ACC112 (cell line): Measurements from ENCODE around the gene SNCA.

Source experiments
- H2AFZ ChIP-seq: fragments of 200-600 bp; sonication (generic); one replicate; pipeline ENCODE4 v1.6.0; 2017; ENCODE audit warnings: antibody characterized with exemption, low read length; ENCODE audit not compliant: unreplicated experiment
- H3K27ac ChIP-seq: fragments of 200-600 bp; sonication (generic); 2 replicates; pipeline ENCODE4 v1.5.1; 2014; ENCODE audit warnings: low read depth, mild to moderate bottlenecking, antibody characterized with exemption, low read length, moderate library complexity
- H3K27me3 ChIP-seq: fragments of 200-600 bp; sonication (generic); 2 replicates; pipeline ENCODE4 v1.6.1; 2014; ENCODE audit warnings: mild to moderate bottlenecking, antibody characterized with exemption, low read length, moderate library complexity, mixed read lengths; ENCODE audit not compliant: insufficient read depth
- H3K36me3 ChIP-seq: fragments of 200-600 bp; sonication (generic); 2 replicates; pipeline ENCODE4 v1.6.1; 2016; ENCODE audit warnings: mild to moderate bottlenecking, antibody characterized with exemption, low read length, moderate library complexity, mixed read lengths; ENCODE audit not compliant: insufficient read depth
- H3K4me1 ChIP-seq: fragments of 200-600 bp; sonication (generic); one replicate; pipeline ENCODE4 v1.6.1; 2016; ENCODE audit warnings: low read length, mixed read lengths; ENCODE audit not compliant: insufficient read depth, unreplicated experiment, control insufficient read depth
- H3K4me3 ChIP-seq: fragments of 200-600 bp; sonication (generic); 2 replicates; pipeline ENCODE4 v1.5.1; 2014; ENCODE audit warnings: mild to moderate bottlenecking, low read depth, low read length
- H3K79me2 ChIP-seq: fragments of 200-600 bp; sonication (generic); one replicate; pipeline ENCODE4 v1.6.0; 2016; ENCODE audit warnings: low read length; ENCODE audit not compliant: control insufficient read depth, unreplicated experiment, insufficient read depth

SNCA gene

DNA sequence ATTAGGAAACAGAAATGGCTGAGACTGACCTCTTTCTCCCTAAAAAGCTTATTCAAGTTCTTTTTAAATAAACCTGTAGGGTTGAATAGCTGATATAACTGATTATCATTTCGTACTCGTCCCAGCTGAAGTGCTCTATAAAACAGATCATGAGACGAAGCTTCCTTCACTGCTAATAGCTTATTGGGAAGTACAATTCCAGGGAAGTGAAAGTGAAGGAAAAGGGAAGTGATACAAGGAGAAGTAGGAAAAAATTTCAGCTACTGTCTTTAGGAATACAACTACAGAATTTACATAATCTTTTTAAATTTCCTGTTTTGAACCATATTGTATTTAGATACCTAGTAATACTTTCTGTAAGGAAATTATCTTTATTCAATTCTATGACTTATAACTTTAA is 103.0 kb downstream of the SNCA start:
- Histone ChIP-seq H3K79me2 (no peaks in the 10 kb centered on the region), H3K4me3 (no peak overlapping the region), H3K4me1 (no peaks in the 10 kb centered on the region), H2AFZ (no peak overlapping the region), H3K27ac (no peak overlapping the region), H3K27me3 (no peaks in the 10 kb centered on the region), H3K36me3 (no peaks in the 10 kb centered on the region)

DNA sequence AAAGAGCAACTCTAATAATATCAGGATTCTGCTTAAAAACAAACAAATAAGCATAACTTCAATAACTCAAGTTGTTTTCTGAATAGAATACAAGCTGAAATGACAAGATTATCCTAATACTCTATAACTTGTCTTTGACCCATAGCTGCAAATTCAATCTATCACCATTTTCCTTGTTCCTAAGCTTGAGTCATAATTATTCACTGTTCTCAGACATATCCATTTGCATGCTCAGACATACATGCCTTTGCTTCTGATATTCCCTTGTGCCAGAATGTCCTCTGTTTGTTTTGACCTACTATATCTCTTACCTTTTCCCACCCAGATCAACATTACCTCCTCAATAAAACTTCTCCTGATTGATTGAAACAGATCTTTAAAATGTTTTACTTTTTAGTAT is 109.7 kb downstream of the SNCA start:
- no peaks in the 10 kb centered on the region for H3K27me3 ChIP-seq
- no peaks in the 10 kb centered on the region for H3K36me3 ChIP-seq
- no peaks in the 10 kb centered on the region for H3K4me1 ChIP-seq
- no peaks in the 10 kb centered on the region for H3K79me2 ChIP-seq
- H2AFZ ChIP-seq, result no peak overlapping the region
- no peak overlapping the region for H3K27ac ChIP-seq
- H3K4me3 ChIP-seq, result no peak overlapping the region

DNA sequence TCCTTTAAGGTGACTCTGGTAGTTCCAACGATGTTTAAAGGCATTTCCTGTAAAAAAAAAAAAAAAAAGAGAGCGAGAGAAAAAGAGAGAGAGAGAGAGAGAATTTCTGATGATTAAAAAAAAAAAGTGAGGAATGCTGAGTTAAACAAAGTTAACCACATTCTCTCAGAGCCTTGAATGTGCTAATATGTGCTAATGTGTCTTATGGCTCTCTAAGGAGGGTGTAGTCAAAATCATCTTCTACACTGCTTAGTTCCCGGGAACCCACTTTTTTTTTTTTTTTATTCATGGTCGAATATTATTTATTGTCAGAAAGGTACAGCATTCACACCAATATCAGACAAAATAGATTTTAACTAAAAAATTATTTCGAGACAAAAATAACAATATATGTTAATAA is 111.7 kb downstream of the SNCA start:
- no peak overlapping the region for H3K4me3 ChIP-seq
- no peaks in the 10 kb centered on the region for H3K79me2 ChIP-seq
- no peak overlapping the region for H2AFZ ChIP-seq
- H3K4me1 ChIP-seq, result no peaks in the 10 kb centered on the region
- no peak overlapping the region; the same call in 1 of the 2 replicates for H3K27ac ChIP-seq
- H3K36me3 ChIP-seq, result no peaks in the 10 kb centered on the region
- no peaks in the 10 kb centered on the region for H3K27me3 ChIP-seq

DNA sequence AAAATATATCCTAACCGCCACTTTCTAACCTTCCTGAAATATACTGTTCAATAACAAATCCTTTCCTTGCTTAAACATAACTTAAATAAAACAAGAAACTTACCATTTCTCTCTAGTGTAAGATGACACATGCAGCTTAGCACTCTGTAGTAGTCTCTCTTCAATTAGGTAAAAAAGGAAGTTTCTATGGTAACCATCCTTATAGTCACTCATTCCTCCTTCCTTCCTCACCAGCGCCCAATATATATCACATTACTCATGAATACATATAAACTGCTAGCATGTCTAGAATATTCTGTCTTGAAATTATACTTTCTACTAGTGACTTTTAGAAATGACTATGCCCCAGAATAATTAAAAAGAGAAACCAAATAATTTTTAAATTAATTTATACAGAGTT is 112.2 kb downstream of the SNCA start:
- no peak overlapping the region; the same call in 1 of the 2 replicates for H3K27ac ChIP-seq
- H3K4me3 ChIP-seq, result no peak overlapping the region
- H3K4me1 ChIP-seq, result no peaks in the 10 kb centered on the region
- no peaks in the 10 kb centered on the region for H3K79me2 ChIP-seq
- H2AFZ ChIP-seq, result no peak overlapping the region
- H3K27me3 ChIP-seq, result no peaks in the 10 kb centered on the region
- no peaks in the 10 kb centered on the region for H3K36me3 ChIP-seq

DNA sequence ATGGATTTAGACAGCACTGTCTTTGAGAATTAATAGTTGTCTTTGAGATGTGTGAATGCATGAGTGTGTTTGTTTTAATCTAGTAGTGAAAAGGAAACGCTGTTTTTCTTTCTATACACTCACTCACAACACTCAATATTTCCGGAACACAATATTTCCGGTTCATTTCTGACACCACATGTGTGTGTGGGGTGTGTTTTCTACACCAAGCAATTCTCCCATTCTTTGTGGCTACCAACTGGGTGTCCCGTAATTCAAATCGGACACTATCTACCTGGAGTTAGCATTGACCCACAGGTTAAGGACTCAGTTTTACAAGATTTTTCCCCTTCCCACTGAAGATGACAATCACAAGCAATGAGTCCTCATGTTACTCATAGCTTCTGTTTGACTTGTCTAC is 113.9 kb downstream of the SNCA start:
- Histone ChIP-seq H3K4me1 (no peaks in the 10 kb centered on the region), H3K36me3 (no peaks in the 10 kb centered on the region), H3K27ac (no peak overlapping the region), H3K4me3 (no peak overlapping the region), H3K79me2 (no peaks in the 10 kb centered on the region), H2AFZ (no peak overlapping the region), H3K27me3 (no peaks in the 10 kb centered on the region)

DNA sequence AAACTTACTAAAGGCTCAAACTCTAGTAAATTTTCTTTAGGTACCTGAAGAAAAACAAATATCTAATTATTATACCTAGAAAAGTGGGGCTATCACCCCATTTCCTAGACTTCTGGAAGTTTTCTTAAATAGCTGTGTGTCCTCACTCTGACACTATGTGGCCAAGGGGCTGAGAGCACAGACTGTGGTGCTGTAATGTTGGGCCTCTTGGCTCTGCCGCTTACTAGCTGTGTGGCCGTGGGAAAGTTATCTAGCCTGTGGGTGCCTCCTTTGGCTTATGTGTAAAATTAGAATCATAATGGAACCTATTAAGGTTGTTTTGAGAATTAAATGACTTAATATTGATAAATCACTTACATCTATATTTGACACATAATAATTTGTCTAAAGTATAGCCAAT is 114.4 kb downstream of the SNCA start:
- Histone ChIP-seq H3K4me3 (no peak overlapping the region), H2AFZ (no peak overlapping the region), H3K4me1 (no peaks in the 10 kb centered on the region), H3K27ac (no peak overlapping the region), H3K36me3 (no peaks in the 10 kb centered on the region), H3K79me2 (no peaks in the 10 kb centered on the region), H3K27me3 (no peaks in the 10 kb centered on the region)

DNA sequence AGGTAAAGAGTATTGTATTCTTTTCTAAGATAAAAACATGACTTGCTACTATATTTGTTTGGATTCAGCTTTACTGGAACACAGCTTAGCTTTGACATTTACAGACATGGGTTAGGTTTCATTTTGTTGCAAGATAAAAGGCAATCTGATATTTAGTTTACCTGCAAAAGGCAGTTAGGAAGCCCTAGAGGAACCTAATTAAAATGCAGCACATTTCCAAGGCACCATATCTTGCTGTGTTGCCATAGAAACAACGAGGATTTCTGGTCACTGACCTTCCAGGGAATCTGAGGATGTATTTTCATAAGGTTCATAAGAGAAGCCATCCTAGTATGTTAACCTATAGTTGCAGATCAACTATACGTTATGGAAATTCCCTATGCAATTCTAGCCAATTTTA is 116.0 kb downstream of the SNCA start:
- Histone ChIP-seq H3K27me3 (no peaks in the 10 kb centered on the region), H3K4me3 (no peak overlapping the region), H3K79me2 (no peaks in the 10 kb centered on the region), H3K36me3 (no peaks in the 10 kb centered on the region), H3K4me1 (no peaks in the 10 kb centered on the region), H3K27ac (no peak overlapping the region), H2AFZ (no peak overlapping the region)

DNA sequence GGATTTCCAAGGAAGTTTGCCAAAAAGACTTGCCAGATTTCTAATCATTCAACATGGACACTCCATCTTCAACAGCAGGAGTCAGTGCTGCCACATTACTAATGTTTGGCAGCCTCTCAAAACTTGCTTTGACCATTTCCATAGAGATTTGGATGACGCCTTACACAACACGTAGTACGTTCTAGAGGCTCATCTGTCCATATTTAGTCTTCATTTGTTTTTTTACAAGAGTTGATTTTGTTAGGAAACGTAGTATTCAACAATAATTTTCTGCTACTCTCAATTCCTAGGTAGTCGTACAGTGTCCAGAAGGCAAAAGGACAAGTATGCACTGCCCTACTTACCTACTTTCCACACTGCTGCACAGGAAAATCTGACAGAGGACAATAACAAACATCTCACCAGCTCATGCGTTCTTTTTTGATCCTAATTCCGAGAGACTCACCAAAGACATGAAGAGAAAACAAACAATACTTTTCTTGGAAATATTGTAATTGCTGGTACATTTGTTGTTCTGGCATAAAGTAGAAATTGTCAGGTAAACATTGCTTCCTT is 117.3 kb downstream of the SNCA start:
- Histone ChIP-seq H3K79me2 (no peaks in the 10 kb centered on the region), H3K27ac (no peak overlapping the region), H2AFZ (no peak overlapping the region), H3K4me1 (no peaks in the 10 kb centered on the region), H3K4me3 (no peak overlapping the region), H3K36me3 (no peaks in the 10 kb centered on the region), H3K27me3 (no peaks in the 10 kb centered on the region)

DNA sequence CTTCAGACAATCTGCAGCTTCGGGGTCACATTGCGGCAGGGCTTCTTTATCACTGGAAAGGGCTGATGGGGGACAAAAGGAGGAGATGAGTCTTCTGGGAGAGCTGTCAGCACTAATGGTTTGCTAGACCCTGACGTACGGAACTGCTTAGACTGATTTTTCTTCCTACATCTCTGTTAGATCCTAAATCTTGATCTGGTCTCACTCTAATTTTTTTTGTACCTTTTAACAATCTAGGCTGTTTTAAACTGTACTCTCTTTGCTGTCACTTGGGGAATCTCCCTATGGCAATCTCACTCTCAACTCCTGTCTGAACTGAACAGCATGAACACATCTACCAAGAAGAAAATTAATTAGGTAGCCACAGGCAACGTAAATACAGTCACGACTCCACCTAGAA is 120.1 kb downstream of the SNCA start:
- Histone ChIP-seq H3K79me2 (no peaks in the 10 kb centered on the region), H2AFZ (no peak overlapping the region), H3K4me3 (no peak overlapping the region), H3K4me1 (no peaks in the 10 kb centered on the region), H3K36me3 (no peaks in the 10 kb centered on the region), H3K27me3 (peaks cover 6% of the 10 kb centered on the region; the same call in 1 of the 2 replicates), H3K27ac (no peak overlapping the region)

DNA sequence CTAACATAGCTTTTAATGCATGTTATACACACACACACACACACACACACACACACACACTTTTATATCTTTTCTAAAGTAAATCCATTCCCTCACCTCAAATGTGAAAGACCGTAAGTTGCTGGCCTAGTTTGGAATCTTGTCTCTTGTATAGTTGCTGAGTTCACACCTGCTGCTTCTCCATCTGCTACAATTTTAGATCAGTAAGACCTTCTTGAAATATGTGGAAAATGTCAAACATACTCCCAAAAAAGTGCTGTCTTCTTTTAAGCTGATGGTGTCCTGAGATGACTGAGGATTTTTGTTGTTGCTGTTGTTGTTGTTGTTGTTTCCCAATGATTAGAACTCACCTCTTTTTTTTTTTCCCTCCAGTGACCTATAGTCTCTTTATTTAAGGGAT is 121.3 kb downstream of the SNCA start:
- Histone ChIP-seq H3K4me1 (no peaks in the 10 kb centered on the region), H3K79me2 (no peaks in the 10 kb centered on the region), H3K27me3 (peaks cover 6% of the 10 kb centered on the region; the same call in 1 of the 2 replicates), H3K4me3 (no peak overlapping the region), H2AFZ (no peak overlapping the region), H3K36me3 (no peaks in the 10 kb centered on the region), H3K27ac (no peak overlapping the region)

DNA sequence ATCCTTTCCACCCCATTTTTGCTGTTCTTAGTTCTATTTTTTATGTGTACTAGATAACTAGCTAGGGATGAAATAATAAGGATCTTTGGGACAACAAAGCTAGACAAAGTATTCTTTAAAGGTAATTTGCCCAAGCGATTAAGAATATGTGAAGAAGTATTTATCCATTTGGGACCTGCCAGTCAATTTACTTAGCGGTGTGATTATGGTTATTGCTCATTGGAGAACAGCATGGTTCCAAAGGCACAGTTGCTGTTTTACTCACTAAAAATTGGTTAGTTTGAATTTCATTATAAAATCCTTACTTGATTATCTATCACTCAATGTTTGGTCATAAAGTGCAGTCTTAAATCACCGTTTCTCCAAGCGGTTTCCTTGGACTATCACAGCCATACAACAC is 124.1 kb downstream of the SNCA start:
- Histone ChIP-seq H3K79me2 (no peaks in the 10 kb centered on the region), H2AFZ (peak overlapping the region; percentile 1), H3K36me3 (no peaks in the 10 kb centered on the region), H3K27ac (no peak overlapping the region), H3K27me3 (peaks cover 6% of the 10 kb centered on the region; the same call in 1 of the 2 replicates), H3K4me3 (no peak overlapping the region), H3K4me1 (no peaks in the 10 kb centered on the region)
